ENCODE data around the gene TUBB. TPM values are rescaled to one million over a fixed set of nuclear protein-coding genes. Genes with fewer than 3 reads are reported as not detected.

Gene TUBB
- total RNA-seq, 1 experiment from 2014 or later: 1,719 TPM

DNA sequence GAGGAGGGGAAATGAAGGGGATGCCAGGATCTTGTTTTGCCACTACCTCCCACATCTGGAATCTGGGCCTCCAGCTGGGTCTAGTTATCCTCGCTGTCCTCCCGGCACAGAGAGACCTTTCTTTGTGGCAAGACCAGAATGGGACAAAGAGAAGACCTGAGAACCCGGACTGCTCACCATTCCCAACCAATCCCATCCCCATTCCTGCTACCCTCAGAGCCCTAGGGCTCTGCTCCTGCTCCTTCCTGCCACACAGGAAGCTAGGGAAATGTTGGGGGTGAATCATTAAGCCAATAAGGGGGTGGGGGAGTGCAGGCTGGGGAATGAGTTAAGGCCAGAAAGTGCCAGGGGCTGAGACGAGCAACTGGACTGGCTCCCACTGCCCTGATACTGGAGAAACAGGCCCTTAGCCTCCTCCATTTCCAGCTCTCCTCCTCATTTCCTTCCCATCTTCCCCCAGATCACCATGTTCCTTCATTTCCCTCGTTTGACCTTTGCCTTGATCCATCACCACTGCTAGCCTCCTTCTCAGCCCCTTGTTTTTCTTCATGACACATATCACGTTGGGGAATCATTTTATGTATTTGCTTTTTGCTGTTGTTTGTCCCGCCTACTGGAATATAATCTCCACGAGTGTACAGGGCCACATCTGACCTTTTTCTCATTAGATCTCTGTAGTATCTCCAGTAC lies 28.8 kb downstream of the TUBB start:
- H3K23ac ChIP-seq (ENCODE audit: insufficient read length, low read depth, low read length): no peak overlapping the region
- H3K27ac Mint-ChIP-seq: no peak overlapping the region
- no peaks in the 10 kb centered on the region for H3K23me2 ChIP-seq (ENCODE audit: insufficient read length, low read depth, low read length, poor library complexity, severe bottlenecking)
- no peak overlapping the region for H4K91ac ChIP-seq (ENCODE audit: insufficient read length, low read depth, low read length)
- no peak overlapping the region for H3K4me3 Mint-ChIP-seq
- no peak overlapping the region for H2BK12ac ChIP-seq (ENCODE audit: insufficient read length, low read depth, low read length)
- no peak overlapping the region for H4K8ac ChIP-seq (replicated peaks; ENCODE audit: insufficient read length, low read depth, low read length)
- no peaks in the 10 kb centered on the region for H3K36me3 Mint-ChIP-seq (ENCODE audit: insufficient read depth in 1 of 3, low read depth in 3 of 3)
- H2AK5ac ChIP-seq (ENCODE audit: insufficient read length, low read length): no peak overlapping the region
- no peak overlapping the region for H2BK20ac ChIP-seq (ENCODE audit: low read depth, low read length, poor library complexity, severe bottlenecking)
- no peak overlapping the region for H4K5ac ChIP-seq (ENCODE audit: insufficient read length, low read depth, low read length)
- TF ChIP-seq, protein P1, sequence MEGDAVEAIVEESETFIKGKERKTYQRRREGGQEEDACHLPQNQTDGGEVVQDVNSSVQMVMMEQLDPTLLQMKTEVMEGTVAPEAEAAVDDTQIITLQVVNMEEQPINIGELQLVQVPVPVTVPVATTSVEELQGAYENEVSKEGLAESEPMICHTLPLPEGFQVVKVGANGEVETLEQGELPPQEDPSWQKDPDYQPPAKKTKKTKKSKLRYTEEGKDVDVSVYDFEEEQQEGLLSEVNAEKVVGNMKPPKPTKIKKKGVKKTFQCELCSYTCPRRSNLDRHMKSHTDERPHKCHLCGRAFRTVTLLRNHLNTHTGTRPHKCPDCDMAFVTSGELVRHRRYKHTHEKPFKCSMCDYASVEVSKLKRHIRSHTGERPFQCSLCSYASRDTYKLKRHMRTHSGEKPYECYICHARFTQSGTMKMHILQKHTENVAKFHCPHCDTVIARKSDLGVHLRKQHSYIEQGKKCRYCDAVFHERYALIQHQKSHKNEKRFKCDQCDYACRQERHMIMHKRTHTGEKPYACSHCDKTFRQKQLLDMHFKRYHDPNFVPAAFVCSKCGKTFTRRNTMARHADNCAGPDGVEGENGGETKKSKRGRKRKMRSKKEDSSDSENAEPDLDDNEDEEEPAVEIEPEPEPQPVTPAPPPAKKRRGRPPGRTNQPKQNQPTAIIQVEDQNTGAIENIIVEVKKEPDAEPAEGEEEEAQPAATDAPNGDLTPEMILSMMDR (conservative IDR thresholded peaks at IDR 0.05): no peak
- H2AFZ ChIP-seq (ENCODE audit: low read length): no peak overlapping the region
- WGBS (ENCODE audit: extremely low coverage, insufficient read length, low lambda C conversion rate): no CpG with 5 or more reads among the region's 8 CpGs
- no peak overlapping the region for H3K4me2 ChIP-seq (ENCODE audit: insufficient read depth, insufficient read length, low read length)
- H3K4me1 Mint-ChIP-seq: peaks cover 19 to 30% of the 10 kb centered on the region in 2 experiments
- no peak overlapping the region for H3K56ac ChIP-seq (ENCODE audit: insufficient read length, low read depth, low read length)
- no peaks in the 10 kb centered on the region for H4K20me1 ChIP-seq (ENCODE audit: control insufficient read depth, insufficient read depth, insufficient read length)
- peaks cover 1% of the 10 kb centered on the region; the same call in 1 of the 2 replicates for H3K79me2 ChIP-seq (ENCODE audit: insufficient read depth, low read length)
- H3K18ac ChIP-seq (ENCODE audit: insufficient read length, low read depth, low read length): no peak overlapping the region
- H2BK120ac ChIP-seq (ENCODE audit: low read depth, low read length, poor library complexity, severe bottlenecking): no peak overlapping the region
- no peak overlapping the region for H3K14ac ChIP-seq (ENCODE audit: insufficient read depth, low read length)
- H3K27me3 Mint-ChIP-seq (ENCODE audit: low read depth): peaks cover 3% of the 10 kb centered on the region; the same call in 1 of the 2 replicates
- no peak overlapping the region for H3K9ac ChIP-seq (ENCODE audit: extremely low read depth, insufficient read length, low read length)
- no peak overlapping the region for H3K27ac ChIP-seq (ENCODE audit: insufficient read length, low read depth, low read length)
- no peak overlapping the region for H3T11ph ChIP-seq (ENCODE audit: low read length)
- H3K9me3 ChIP-seq (ENCODE audit: control insufficient read depth, low read depth, low read length): no peaks in the 10 kb centered on the region
- no peaks in the 10 kb centered on the region for H3K79me1 ChIP-seq (ENCODE audit: insufficient read depth, low read depth, low read length, poor library complexity, severe bottlenecking)
- H2BK5ac ChIP-seq (ENCODE audit: insufficient read length, low read length): no peak overlapping the region
- no peak overlapping the region for H2BK15ac ChIP-seq (ENCODE audit: low read depth, low read length)
- H3K4ac ChIP-seq (ENCODE audit: low read depth, low read length): no peak overlapping the region
- DNase-seq: no peak
- no peaks in the 10 kb centered on the region; the same call in 1 of the 2 replicates for H3K27me3 ChIP-seq (ENCODE audit: insufficient read depth, low read length)
- H3K4me1 ChIP-seq (ENCODE audit: insufficient read depth, low read length): peaks cover 2% of the 10 kb centered on the region; the same call in 1 of the 2 replicates
- no peaks in the 10 kb centered on the region for H3K9me3 Mint-ChIP-seq
